CD14-positive monocyte (primary cell): Measurements from ENCODE around the gene PCDHGC5. TPM values are rescaled to one million over a fixed set of nuclear protein-coding genes. Genes with fewer than 3 reads are reported as not detected.

Experiments
- DNase-seq, 3 donors: peaks; one replicate each; pipeline ENCODE4 v3.0.0-alpha.2; 2011 to 2022
- H2AFZ ChIP-seq: 2 replicates; pipeline ENCODE4 v1.6.0; 2012; ENCODE audit warnings: mild to moderate bottlenecking, low read depth, low read length, inconsistent platforms; ENCODE audit not compliant: insufficient read depth, poor library complexity, severe bottlenecking
- H3K27ac ChIP-seq, 2 donors: 1 replicate in 1 of 2; 2 replicates in 1 of 2; pipeline ENCODE4 v1.5.1; 2012 to 2013; ENCODE audit warnings: low read length in 2 of 2, control low read depth in 1 of 2, inconsistent platforms in 1 of 2, low read depth in 1 of 2, mild to moderate bottlenecking in 1 of 2
- H3K27me3 ChIP-seq, 2 donors: one replicate each; pipeline versions ENCODE4 v1.6.0 to v1.6.1; 2011 to 2013; ENCODE audit warnings: low read length in 2 of 2; ENCODE audit not compliant: control insufficient read depth in 2 of 2, insufficient read depth in 2 of 2
- H3K36me3 ChIP-seq, 2 donors: replicated peaks in 1 of 2; 1 replicate in 1 of 2; 2 replicates in 1 of 2; pipeline versions ENCODE4 v1.5.1 to v1.6.1; 2012 to 2013; ENCODE audit warnings: low read length in 2 of 2, control low read depth in 1 of 2, inconsistent platforms in 1 of 2, mild to moderate bottlenecking in 1 of 2; ENCODE audit not compliant: insufficient read depth in 2 of 2, control insufficient read depth in 1 of 2
- H3K4me1 ChIP-seq, 2 donors: 1 replicate in 1 of 2; 2 replicates in 1 of 2; pipeline versions ENCODE4 v1.5.1 to v1.6.1; 2012 to 2013; ENCODE audit warnings: low read length in 2 of 2, control low read depth in 1 of 2, inconsistent platforms in 1 of 2, mild to moderate bottlenecking in 1 of 2, moderate library complexity in 1 of 2; ENCODE audit not compliant: insufficient read depth in 2 of 2, control insufficient read depth in 1 of 2
- H3K4me2 ChIP-seq: replicated peaks from 2 replicates; pipeline ENCODE3; 2012; ENCODE audit warnings: low read length, moderate library complexity, mild to moderate bottlenecking; ENCODE audit not compliant: poor library complexity, severe bottlenecking; ENCODE audit errors: extremely low read depth
- H3K4me3 ChIP-seq, 3 experiments: fragments of 200-600 bp in 1 of 3; sonication (generic) in 1 of 3; replicated peaks in 1 of 3; 1 replicate in 2 of 3; 2 replicates in 1 of 3; pipeline ENCODE4 v1.5.1; 2011 to 2013; ENCODE audit warnings: low read length in 3 of 3, mild to moderate bottlenecking in 3 of 3, control low read depth in 2 of 3, low read depth in 2 of 3, inconsistent platforms in 1 of 3, moderate library complexity in 1 of 3
- H3K79me2 ChIP-seq: 2 replicates; pipeline ENCODE4 v1.6.0; 2012; ENCODE audit warnings: mild to moderate bottlenecking, control low read depth, inconsistent platforms, low read length, moderate library complexity; ENCODE audit not compliant: insufficient read depth
- H3K9ac ChIP-seq: 2 replicates; pipeline ENCODE4 v1.6.0; 2017; ENCODE audit warnings: low read length, mild to moderate bottlenecking; ENCODE audit not compliant: insufficient read depth, poor library complexity, severe bottlenecking
- H3K9me3 ChIP-seq, 2 donors: replicated peaks in 1 of 2; 1 replicate in 1 of 2; 2 replicates in 1 of 2; pipeline versions ENCODE4 v1.5.1 to v1.6.1; 2012 to 2013; ENCODE audit warnings: low read length in 2 of 2, control low read depth in 1 of 2; ENCODE audit not compliant: control insufficient read depth in 1 of 2, insufficient read depth in 1 of 2
- H4K20me1 ChIP-seq: 2 replicates; pipeline ENCODE4 v1.6.0; 2012; ENCODE audit warnings: mild to moderate bottlenecking, low read length, control low read depth, moderate library complexity; ENCODE audit not compliant: insufficient read depth
- H3K27ac Mint-ChIP-seq, 7 donors: one replicate each; pipeline ENCODE4 v1.8.0; 2020; ENCODE audit warnings: mild to moderate bottlenecking in 7 of 7, mixed read lengths in 7 of 7, moderate library complexity in 6 of 7, inconsistent platforms in 2 of 7
- H3K27me3 Mint-ChIP-seq, 3 donors: one replicate each; pipeline ENCODE4 v1.8.0; 2021 to 2022; ENCODE audit warnings: low read depth in 3 of 3, mild to moderate bottlenecking in 3 of 3, mixed read lengths in 3 of 3, moderate library complexity in 3 of 3, inconsistent platforms in 1 of 3
- H3K36me3 Mint-ChIP-seq, 2 donors: one replicate each; pipeline ENCODE4 v1.8.0; 2020; ENCODE audit warnings: mixed read lengths in 2 of 2, inconsistent platforms in 1 of 2, mild to moderate bottlenecking in 1 of 2
- H3K4me1 Mint-ChIP-seq: one replicate; pipeline ENCODE4 v1.8.0; 2020; ENCODE audit warnings: mild to moderate bottlenecking, mixed read lengths
- H3K4me3 Mint-ChIP-seq, 2 donors: one replicate each; pipeline ENCODE4 v1.8.0; 2020; ENCODE audit warnings: mild to moderate bottlenecking in 2 of 2, mixed read lengths in 2 of 2, moderate library complexity in 1 of 2
- H3K9me3 Mint-ChIP-seq, 7 donors: one replicate each; pipeline ENCODE4 v1.8.0; 2020 to 2022; ENCODE audit warnings: mixed read lengths in 7 of 7, mild to moderate bottlenecking in 6 of 7, moderate library complexity in 6 of 7, inconsistent platforms in 2 of 7
- WGBS: methylation state at CpG from one replicate; pipeline ENCODE4 v1.1.5; 2013; ENCODE audit warnings: missing lambda C conversion rate; ENCODE audit not compliant: insufficient coverage; 5-methylcytosine and 5-hydroxymethylcytosine counted together
- intact Hi-C, 2 donors: fragments of 100-400 bp; cut with micrococcal nuclease; formaldehyde crosslinking; loops; one replicate each; pipeline versions ENCODE4 v1.15.0 to v1.15.1; 2023
- polyA plus RNA-seq, 3 donors: library from polyadenylated mRNA; depleted of rRNA in 1 of 3; unstranded in 2 of 3; stranded (reverse) in 1 of 3; fragments of 300-500 nt in 2 of 3; fragments of >200 nt in 1 of 3; fragmentation: Illumina TruSeq in 2 of 3; gene quantifications; 1 replicate in 2 of 3; 2 replicates in 1 of 3; pipeline ENCODE4 v1.2.3, GENCODE V29; 2012 to 2021
- TF ChIP-seq, protein P1 (sequence below): fragments of 200-600 bp; IDR thresholded peaks from one replicate; pipeline ENCODE4 v1.8.0; 2022; ENCODE audit warnings: antibody characterized with exemption, mild to moderate bottlenecking

The PCDHGC5 gene
- polyA plus RNA-seq, 3 donors, result not detected

DNA sequence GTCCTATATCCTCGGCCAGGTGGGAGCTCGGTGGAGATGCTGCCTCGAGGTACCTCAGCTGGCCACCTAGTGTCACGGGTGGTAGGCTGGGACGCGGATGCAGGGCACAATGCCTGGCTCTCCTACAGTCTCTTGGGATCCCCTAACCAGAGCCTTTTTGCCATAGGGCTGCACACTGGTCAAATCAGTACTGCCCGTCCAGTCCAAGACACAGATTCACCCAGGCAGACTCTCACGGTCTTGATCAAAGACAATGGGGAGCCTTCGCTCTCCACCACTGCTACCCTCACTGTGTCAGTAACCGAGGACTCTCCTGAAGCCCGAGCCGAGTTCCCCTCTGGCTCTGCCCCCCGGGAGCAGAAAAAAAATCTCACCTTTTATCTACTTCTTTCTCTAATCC lies 11.1 kb upstream of the PCDHGC5 start:
- Histone ChIP-seq H3K9me3 (peaks cover 0 to 20% of the 10 kb centered on the region in 2 donors), H3K36me3 (no peaks in the 10 kb centered on the region), H3K4me3 (no peak overlapping the region), H3K27ac (no peak overlapping the region), H3K4me1 (peaks cover 19 to 25% of the 10 kb centered on the region in 2 donors), H3K9ac (no peak overlapping the region), H3K4me2 (no peak overlapping the region), H4K20me1 (no peaks in the 10 kb centered on the region), H3K27me3 (peaks cover 50 to 78% of the 10 kb centered on the region in 2 donors), H2AFZ (no peak overlapping the region), H3K79me2 (no peaks in the 10 kb centered on the region)
- peaks cover 0 to 28% (median 6%) of the 10 kb centered on the region in 7 donors for H3K9me3 Mint-ChIP-seq
- TF ChIP-seq, protein P1, sequence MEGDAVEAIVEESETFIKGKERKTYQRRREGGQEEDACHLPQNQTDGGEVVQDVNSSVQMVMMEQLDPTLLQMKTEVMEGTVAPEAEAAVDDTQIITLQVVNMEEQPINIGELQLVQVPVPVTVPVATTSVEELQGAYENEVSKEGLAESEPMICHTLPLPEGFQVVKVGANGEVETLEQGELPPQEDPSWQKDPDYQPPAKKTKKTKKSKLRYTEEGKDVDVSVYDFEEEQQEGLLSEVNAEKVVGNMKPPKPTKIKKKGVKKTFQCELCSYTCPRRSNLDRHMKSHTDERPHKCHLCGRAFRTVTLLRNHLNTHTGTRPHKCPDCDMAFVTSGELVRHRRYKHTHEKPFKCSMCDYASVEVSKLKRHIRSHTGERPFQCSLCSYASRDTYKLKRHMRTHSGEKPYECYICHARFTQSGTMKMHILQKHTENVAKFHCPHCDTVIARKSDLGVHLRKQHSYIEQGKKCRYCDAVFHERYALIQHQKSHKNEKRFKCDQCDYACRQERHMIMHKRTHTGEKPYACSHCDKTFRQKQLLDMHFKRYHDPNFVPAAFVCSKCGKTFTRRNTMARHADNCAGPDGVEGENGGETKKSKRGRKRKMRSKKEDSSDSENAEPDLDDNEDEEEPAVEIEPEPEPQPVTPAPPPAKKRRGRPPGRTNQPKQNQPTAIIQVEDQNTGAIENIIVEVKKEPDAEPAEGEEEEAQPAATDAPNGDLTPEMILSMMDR, result no peak
- no peak overlapping the region for H3K27ac Mint-ChIP-seq
- peaks cover 27% of the 10 kb centered on the region for H3K4me1 Mint-ChIP-seq
- no peak for DNase-seq
- WGBS, result 65% methylated on average over 9 of the region's 13 CpGs
- intact Hi-C loops, result no loop called here
- peaks cover 49 to 72% (median 70%) of the 10 kb centered on the region in 3 donors for H3K27me3 Mint-ChIP-seq
- H3K4me3 Mint-ChIP-seq, result peak overlapping the region in 1 of 2 donors; percentile 98
- H3K36me3 Mint-ChIP-seq, result peaks cover 7 to 10% of the 10 kb centered on the region in 2 donors

DNA sequence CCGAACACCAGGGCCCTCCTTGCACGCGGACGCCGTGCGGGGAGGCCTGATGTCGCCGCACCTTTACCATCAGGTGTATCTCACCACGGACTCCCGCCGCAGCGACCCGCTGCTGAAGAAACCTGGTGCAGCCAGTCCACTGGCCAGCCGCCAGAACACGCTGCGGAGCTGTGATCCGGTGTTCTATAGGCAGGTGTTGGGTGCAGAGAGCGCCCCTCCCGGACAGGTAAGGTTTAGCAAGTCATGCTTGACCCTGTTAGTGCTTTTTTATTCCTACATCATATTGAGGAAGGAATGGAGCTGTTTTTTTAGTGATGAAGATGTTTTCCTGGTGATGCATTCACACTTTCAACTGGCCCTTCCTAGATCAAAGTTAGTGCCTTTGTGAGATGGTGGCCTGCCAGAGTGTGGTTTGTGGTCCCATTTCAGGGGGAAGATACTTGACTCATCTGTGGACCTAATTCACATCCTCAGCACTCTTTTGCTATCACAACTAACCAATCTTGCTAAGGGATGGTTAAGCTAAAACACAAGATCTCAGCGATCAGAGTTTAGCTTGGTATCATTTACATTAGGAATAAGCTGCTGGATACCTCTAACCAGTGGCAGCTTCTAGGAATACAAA lies 10.4 kb upstream of the PCDHGC5 start:
- H3K79me2 ChIP-seq, result no peaks in the 10 kb centered on the region
- peaks cover 7 to 10% of the 10 kb centered on the region in 2 donors for H3K36me3 Mint-ChIP-seq
- TF ChIP-seq, protein P1, result no peak
- no peak for DNase-seq
- peaks cover 19 to 25% of the 10 kb centered on the region in 2 donors for H3K4me1 ChIP-seq
- intact Hi-C loops, result no loop called here
- no peak overlapping the region for H3K9ac ChIP-seq
- H3K36me3 ChIP-seq, result no peaks in the 10 kb centered on the region
- no peaks in the 10 kb centered on the region for H4K20me1 ChIP-seq
- no peak overlapping the region for H3K4me3 ChIP-seq
- H3K9me3 ChIP-seq, result peaks cover 0 to 20% of the 10 kb centered on the region in 2 donors
- no peak overlapping the region for H2AFZ ChIP-seq
- H3K27me3 ChIP-seq, result peaks cover 56 to 83% of the 10 kb centered on the region in 2 donors
- H3K9me3 Mint-ChIP-seq, result peaks cover 0 to 28% (median 6%) of the 10 kb centered on the region in 7 donors
- H3K4me1 Mint-ChIP-seq, result peaks cover 27% of the 10 kb centered on the region
- H3K27ac Mint-ChIP-seq, result no peak overlapping the region
- H3K4me3 Mint-ChIP-seq, result peak overlapping the region in 1 of 2 donors; percentile 98
- no peak overlapping the region for H3K4me2 ChIP-seq
- H3K27ac ChIP-seq, result no peak overlapping the region
- WGBS, result 36% methylated on average over 18 of the region's 20 CpGs
- peaks cover 55 to 78% (median 76%) of the 10 kb centered on the region in 3 donors for H3K27me3 Mint-ChIP-seq
